ENCODE data around the gene C17orf50.

The C17orf50 gene

GRCh38 chr17:35793257-35793656, 32.6 kb downstream of the C17orf50 start:
- H3K4me1 ChIP-seq (ENCODE audit: control insufficient read depth, insufficient read depth, low read length): peaks cover 20% of the 10 kb centered on the region
- H3K27me3 ChIP-seq (ENCODE audit: control insufficient read depth, insufficient read depth, low read length): peaks cover 57% of the 10 kb centered on the region
- no peaks in the 10 kb centered on the region for H3K36me3 ChIP-seq (ENCODE audit: insufficient read depth, low read length)
- H3K9me3 ChIP-seq (replicated peaks; ENCODE audit: low read length): no peaks in the 10 kb centered on the region
- no peak overlapping the region for H3K9ac ChIP-seq (ENCODE audit: low read depth, low read length)
- no peak overlapping the region for H3K4me2 ChIP-seq (ENCODE audit: low read length)
- H3K4me3 ChIP-seq (ENCODE audit: low read length): no peak overlapping the region

GRCh38 chr17:35795007-35795870, 34.6 kb downstream of the C17orf50 start, which contains the start of gene MMP28:
Gene MMP28 (minus strand): TSS chr17:35795641. CDS start chr17:35795377, 264 bp downstream.
- Histone ChIP-seq H3K9me3 (replicated peaks; ENCODE audit: low read length) (no peaks in the 10 kb centered on the region), H3K4me3 (ENCODE audit: low read length) (peak within 1 kb of the TSS; percentile 65), H3K9ac (ENCODE audit: low read depth, low read length) (no peak within 1 kb of the TSS), H3K4me1 (ENCODE audit: control insufficient read depth, insufficient read depth, low read length) (peaks cover 14% of the 10 kb centered on the region), H3K4me2 (ENCODE audit: low read length) (peak within 1 kb of the TSS; percentile 89), H3K27me3 (ENCODE audit: control insufficient read depth, insufficient read depth, low read length) (peaks cover 68% of the 10 kb centered on the region), H3K36me3 (ENCODE audit: insufficient read depth, low read length) (no peaks in the 10 kb centered on the region)

GRCh38 chr17:35795871-35796265, 35.2 kb downstream of the C17orf50 start:
- H3K9ac ChIP-seq (ENCODE audit: low read depth, low read length): no peak overlapping the region
- peak overlapping the region; percentile 89 for H3K4me2 ChIP-seq (ENCODE audit: low read length)
- H3K27me3 ChIP-seq (ENCODE audit: control insufficient read depth, insufficient read depth, low read length): peaks cover 73% of the 10 kb centered on the region
- peaks cover 17% of the 10 kb centered on the region for H3K4me1 ChIP-seq (ENCODE audit: control insufficient read depth, insufficient read depth, low read length)
- H3K36me3 ChIP-seq (ENCODE audit: insufficient read depth, low read length): no peaks in the 10 kb centered on the region
- H3K4me3 ChIP-seq (ENCODE audit: low read length): peak overlapping the region; percentile 65
- H3K9me3 ChIP-seq (replicated peaks; ENCODE audit: low read length): no peaks in the 10 kb centered on the region

GRCh38 chr17:35796942-35797341, 36.3 kb downstream of the C17orf50 start:
- Histone ChIP-seq H3K27me3 (ENCODE audit: control insufficient read depth, insufficient read depth, low read length) (peaks cover 76% of the 10 kb centered on the region), H3K4me3 (ENCODE audit: low read length) (no peak overlapping the region), H3K4me1 (ENCODE audit: control insufficient read depth, insufficient read depth, low read length) (peaks cover 17% of the 10 kb centered on the region), H3K36me3 (ENCODE audit: insufficient read depth, low read length) (no peaks in the 10 kb centered on the region), H3K4me2 (ENCODE audit: low read length) (no peak overlapping the region), H3K9me3 (replicated peaks; ENCODE audit: low read length) (no peaks in the 10 kb centered on the region), H3K9ac (ENCODE audit: low read depth, low read length) (no peak overlapping the region)

- no peak overlapping the region for H3K4me3 ChIP-seq (ENCODE audit: low read length)
- peaks cover 17% of the 10 kb centered on the region for H3K4me1 ChIP-seq (ENCODE audit: control insufficient read depth, insufficient read depth, low read length)
- no peak overlapping the region for H3K9ac ChIP-seq (ENCODE audit: low read depth, low read length)
- no peaks in the 10 kb centered on the region for H3K9me3 ChIP-seq (replicated peaks; ENCODE audit: low read length)
- no peaks in the 10 kb centered on the region for H3K36me3 ChIP-seq (ENCODE audit: insufficient read depth, low read length)
- H3K4me2 ChIP-seq (ENCODE audit: low read length): no peak overlapping the region
- peaks cover 72% of the 10 kb centered on the region for H3K27me3 ChIP-seq (ENCODE audit: control insufficient read depth, insufficient read depth, low read length)
Measured at GRCh38 chr17:35797370-35797769, 36.7 kb downstream of the C17orf50 start.

GRCh38 chr17:35797918-35798317, 37.2 kb downstream of the C17orf50 start:
- Histone ChIP-seq H3K4me1 (ENCODE audit: control insufficient read depth, insufficient read depth, low read length) (peaks cover 17% of the 10 kb centered on the region), H3K36me3 (ENCODE audit: insufficient read depth, low read length) (no peaks in the 10 kb centered on the region), H3K4me2 (ENCODE audit: low read length) (no peak overlapping the region), H3K27me3 (ENCODE audit: control insufficient read depth, insufficient read depth, low read length) (peaks cover 67% of the 10 kb centered on the region), H3K9ac (ENCODE audit: low read depth, low read length) (no peak overlapping the region), H3K4me3 (ENCODE audit: low read length) (no peak overlapping the region), H3K9me3 (replicated peaks; ENCODE audit: low read length) (no peaks in the 10 kb centered on the region)

GRCh38 chr17:35799942-35800341, 39.3 kb downstream of the C17orf50 start:
- H3K4me2 ChIP-seq (ENCODE audit: low read length): no peak overlapping the region
- H3K4me1 ChIP-seq (ENCODE audit: control insufficient read depth, insufficient read depth, low read length): peaks cover 13% of the 10 kb centered on the region
- H3K9ac ChIP-seq (ENCODE audit: low read depth, low read length): no peak overlapping the region

GRCh38 chr17:35801583-35802224, 41.0 kb downstream of the C17orf50 start:
- no peak overlapping the region for H3K4me3 ChIP-seq (ENCODE audit: low read length)
- no peak overlapping the region for H3K4me2 ChIP-seq (ENCODE audit: low read length)
- peaks cover 37% of the 10 kb centered on the region for H3K27me3 ChIP-seq (ENCODE audit: control insufficient read depth, insufficient read depth, low read length)
- no peaks in the 10 kb centered on the region for H3K36me3 ChIP-seq (ENCODE audit: insufficient read depth, low read length)
- no peaks in the 10 kb centered on the region for H3K9me3 ChIP-seq (replicated peaks; ENCODE audit: low read length)
- peaks cover 10% of the 10 kb centered on the region for H3K4me1 ChIP-seq (ENCODE audit: control insufficient read depth, insufficient read depth, low read length)
- H3K9ac ChIP-seq (ENCODE audit: low read depth, low read length): no peak overlapping the region

More at GRCh38 chr17:35799942-35800341, 39.3 kb downstream of the C17orf50 start:
- Histone ChIP-seq H3K9me3 (replicated peaks; ENCODE audit: low read length) (no peaks in the 10 kb centered on the region), H3K27me3 (ENCODE audit: control insufficient read depth, insufficient read depth, low read length) (peaks cover 54% of the 10 kb centered on the region), H3K36me3 (ENCODE audit: insufficient read depth, low read length) (no peaks in the 10 kb centered on the region), H3K4me3 (ENCODE audit: low read length) (no peak overlapping the region)

- Histone ChIP-seq H3K27me3 (ENCODE audit: control insufficient read depth, insufficient read depth, low read length) (peaks cover 13% of the 10 kb centered on the region), H3K4me1 (ENCODE audit: control insufficient read depth, insufficient read depth, low read length) (peaks cover 29% of the 10 kb centered on the region), H3K4me3 (ENCODE audit: low read length) (no peak overlapping the region), H3K9ac (ENCODE audit: low read depth, low read length) (no peak overlapping the region), H3K4me2 (ENCODE audit: low read length) (no peak overlapping the region), H3K36me3 (ENCODE audit: insufficient read depth, low read length) (no peaks in the 10 kb centered on the region), H3K9me3 (replicated peaks; ENCODE audit: low read length) (no peaks in the 10 kb centered on the region)
Measured at GRCh38 chr17:35804658-35805192, 44.0 kb downstream of the C17orf50 start.

- peaks cover 5% of the 10 kb centered on the region for H3K36me3 ChIP-seq (ENCODE audit: insufficient read depth, low read length)
- peaks cover 40% of the 10 kb centered on the region for H3K4me1 ChIP-seq (ENCODE audit: control insufficient read depth, insufficient read depth, low read length)
- H3K9ac ChIP-seq (ENCODE audit: low read depth, low read length): no peak overlapping the region
- peak overlapping the region; percentile 5 for H3K4me2 ChIP-seq (ENCODE audit: low read length)
- no peaks in the 10 kb centered on the region for H3K9me3 ChIP-seq (replicated peaks; ENCODE audit: low read length)
- H3K27me3 ChIP-seq (ENCODE audit: control insufficient read depth, insufficient read depth, low read length): no peaks in the 10 kb centered on the region
- H3K4me3 ChIP-seq (ENCODE audit: low read length): no peak overlapping the region
Measured at GRCh38 chr17:35807371-35808144, 46.9 kb downstream of the C17orf50 start.

All from skeletal muscle satellite cell (primary cell).